ENCODE data around the gene RBM43.

The RBM43 gene

GRCh38 chr2:151207100-151207499 lies 54.6 kb downstream of the RBM43 start:
- no peak for DNase-seq

- DNase-seq: no peak
Observed at GRCh38 chr2:151206446-151206968, 55.2 kb downstream of the RBM43 start.

- no peak for DNase-seq
Observed at GRCh38 chr2:151205571-151205970, 56.1 kb downstream of the RBM43 start.

GRCh38 chr2:151204756-151205155 lies 56.9 kb downstream of the RBM43 start:
- DNase-seq: no peak

- no peak for DNase-seq
Observed at GRCh38 chr2:151200844-151201243, 60.8 kb downstream of the RBM43 start.

GRCh38 chr2:151200277-151200676 lies 61.4 kb downstream of the RBM43 start:
- DNase-seq: no peak

GRCh38 chr2:151198645-151199044 lies 63.0 kb downstream of the RBM43 start:
- DNase-seq: no peak

Data from T1000 (cell line).